AG09319 (cell line): ENCODE results near the gene ARHGAP15.

Source experiments
- DNase-seq: peaks from one replicate; pipeline ENCODE4 v3.0.0-alpha.2; 2010; ENCODE audit warnings: low read depth; ENCODE audit errors: extremely low read depth
- TF ChIP-seq, protein P1 (sequence below): IDR thresholded peaks from 2 replicates; pipeline ENCODE4 v1.5.1; 2011; ENCODE audit warnings: low read depth, mild to moderate bottlenecking, inconsistent platforms, low read length, moderate library complexity

Gene ARHGAP15

DNA sequence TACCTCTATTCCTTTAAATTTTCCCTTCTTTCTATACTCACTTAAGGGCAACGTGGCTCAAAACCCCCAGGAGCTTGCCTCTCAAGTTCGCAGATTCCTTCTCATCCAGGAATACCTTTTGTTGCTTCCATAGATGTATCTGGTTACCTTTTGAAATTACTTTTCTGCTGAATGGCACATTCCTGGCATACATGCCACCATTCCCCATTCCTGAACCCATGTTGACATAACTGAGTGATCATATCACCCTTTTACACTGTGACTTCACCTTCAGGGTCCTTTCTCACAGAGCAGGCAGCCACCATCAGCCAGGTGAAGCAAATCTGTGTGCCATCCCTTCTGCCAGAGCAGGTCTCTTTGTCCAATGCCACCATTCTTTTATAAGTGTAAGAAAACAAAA is 615.8 kb downstream of the ARHGAP15 start:
- no peak for DNase-seq
- TF ChIP-seq, protein P1, sequence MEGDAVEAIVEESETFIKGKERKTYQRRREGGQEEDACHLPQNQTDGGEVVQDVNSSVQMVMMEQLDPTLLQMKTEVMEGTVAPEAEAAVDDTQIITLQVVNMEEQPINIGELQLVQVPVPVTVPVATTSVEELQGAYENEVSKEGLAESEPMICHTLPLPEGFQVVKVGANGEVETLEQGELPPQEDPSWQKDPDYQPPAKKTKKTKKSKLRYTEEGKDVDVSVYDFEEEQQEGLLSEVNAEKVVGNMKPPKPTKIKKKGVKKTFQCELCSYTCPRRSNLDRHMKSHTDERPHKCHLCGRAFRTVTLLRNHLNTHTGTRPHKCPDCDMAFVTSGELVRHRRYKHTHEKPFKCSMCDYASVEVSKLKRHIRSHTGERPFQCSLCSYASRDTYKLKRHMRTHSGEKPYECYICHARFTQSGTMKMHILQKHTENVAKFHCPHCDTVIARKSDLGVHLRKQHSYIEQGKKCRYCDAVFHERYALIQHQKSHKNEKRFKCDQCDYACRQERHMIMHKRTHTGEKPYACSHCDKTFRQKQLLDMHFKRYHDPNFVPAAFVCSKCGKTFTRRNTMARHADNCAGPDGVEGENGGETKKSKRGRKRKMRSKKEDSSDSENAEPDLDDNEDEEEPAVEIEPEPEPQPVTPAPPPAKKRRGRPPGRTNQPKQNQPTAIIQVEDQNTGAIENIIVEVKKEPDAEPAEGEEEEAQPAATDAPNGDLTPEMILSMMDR, result no peak

DNA sequence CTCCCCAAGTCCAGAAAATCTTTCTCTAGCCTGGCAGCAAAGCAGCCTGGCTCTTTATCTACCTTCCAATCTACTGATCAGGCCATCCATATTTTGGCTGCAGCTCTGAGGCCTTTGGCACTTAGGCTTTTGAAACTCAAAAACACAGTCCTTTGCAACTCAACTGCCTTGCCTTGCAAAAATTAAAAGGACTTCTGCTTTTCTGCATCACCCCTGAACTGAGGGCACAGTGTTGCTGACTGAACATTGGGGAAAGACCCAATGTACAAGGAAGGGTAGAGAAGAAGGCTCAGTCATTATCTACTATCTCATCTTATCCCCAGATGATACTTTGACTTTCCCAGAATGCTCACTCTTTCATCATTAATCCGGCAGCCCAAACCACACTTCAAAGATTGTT is 625.5 kb downstream of the ARHGAP15 start:
- TF ChIP-seq, protein P1, result no peak
- DNase-seq, result no peak

DNA sequence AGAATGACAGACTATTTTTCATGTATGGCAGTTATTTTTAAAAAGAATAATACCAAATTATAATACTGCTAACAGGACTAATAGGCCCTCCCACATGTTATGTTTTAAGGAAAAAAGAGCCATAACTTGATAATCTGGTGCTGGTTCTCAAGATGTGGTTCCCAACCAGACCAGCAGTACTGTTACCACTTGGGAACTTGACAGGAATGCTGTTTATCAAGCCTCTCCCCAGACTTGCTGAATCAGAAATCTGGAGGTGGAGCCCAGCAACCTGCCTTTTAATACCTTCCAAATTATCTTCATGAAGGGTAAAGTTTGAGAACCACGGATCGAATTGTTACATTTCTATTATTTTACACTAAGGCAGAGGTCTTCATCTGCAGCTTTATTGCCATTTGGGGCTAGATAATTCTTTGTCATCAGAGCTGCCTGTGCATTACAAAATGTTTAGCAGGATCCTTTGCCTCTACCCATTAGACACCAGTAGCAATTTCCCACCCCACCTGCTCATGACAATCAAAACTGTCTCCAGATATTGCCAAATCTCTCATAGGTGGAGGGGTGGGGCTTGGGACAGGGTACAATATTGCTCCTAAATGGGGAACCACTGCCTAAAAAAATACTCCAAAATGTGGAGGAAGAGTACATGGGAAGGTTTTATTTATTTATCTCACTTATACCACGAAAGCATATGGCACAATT is 629.6 kb downstream of the ARHGAP15 start:
- TF ChIP-seq, protein P1, result no peak
- no peak for DNase-seq

DNA sequence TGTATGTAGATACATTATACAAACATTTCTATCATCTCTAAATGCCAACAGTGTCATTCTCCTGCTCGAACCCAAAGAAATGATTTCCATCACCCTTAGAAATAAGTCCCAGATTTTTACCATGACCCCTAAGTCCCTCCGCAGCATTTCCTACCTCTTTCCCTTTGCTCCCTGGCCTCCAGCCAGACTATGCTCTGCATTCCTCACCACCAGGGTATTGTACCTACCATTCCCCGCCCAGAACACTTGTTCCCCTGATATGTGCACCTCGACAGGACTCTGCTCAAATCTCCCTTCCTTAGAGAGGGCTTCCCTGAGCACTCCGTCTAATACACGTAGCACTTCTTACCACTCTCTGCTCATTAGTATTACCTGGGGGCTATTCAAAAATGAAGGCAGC is 630.2 kb downstream of the ARHGAP15 start:
- DNase-seq, result no peak
- TF ChIP-seq, protein P1, result no peak

DNA sequence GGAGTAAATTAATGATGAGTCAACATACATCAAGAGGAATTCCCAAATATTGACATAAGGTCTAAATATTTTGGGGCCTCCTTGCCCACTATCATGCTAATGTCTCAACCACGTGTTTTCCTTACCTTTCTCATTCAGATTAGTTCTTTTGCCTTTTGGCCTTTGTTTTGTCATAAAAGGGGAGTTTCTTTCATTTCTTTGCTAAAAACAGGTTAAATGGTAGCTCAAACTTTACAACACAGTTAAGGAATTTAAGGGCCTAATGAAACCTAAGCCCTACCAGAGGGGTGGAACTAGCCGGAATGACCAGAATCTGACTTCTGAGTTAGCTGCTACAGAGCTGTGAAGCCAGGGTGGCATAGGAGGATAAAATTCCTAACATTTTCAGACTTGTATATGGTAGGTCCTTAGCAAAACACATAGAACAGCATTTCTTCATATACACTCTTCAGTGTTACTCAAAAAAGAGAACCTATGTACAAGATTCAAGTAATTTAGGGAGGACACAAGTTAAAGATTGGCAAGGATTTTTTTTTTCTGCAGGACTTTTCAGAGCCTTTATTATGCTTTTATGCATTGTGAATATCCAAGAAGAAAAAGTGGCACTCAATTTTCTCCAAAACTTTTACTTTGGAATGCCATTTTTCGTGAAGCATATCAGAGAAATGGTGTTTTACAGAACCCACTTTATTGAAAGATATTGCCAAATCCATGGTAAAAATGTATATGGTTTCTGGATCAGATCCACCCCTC is 633.1 kb downstream of the ARHGAP15 start:
- TF ChIP-seq, protein P1, result no peak
- DNase-seq, result no peak

DNA sequence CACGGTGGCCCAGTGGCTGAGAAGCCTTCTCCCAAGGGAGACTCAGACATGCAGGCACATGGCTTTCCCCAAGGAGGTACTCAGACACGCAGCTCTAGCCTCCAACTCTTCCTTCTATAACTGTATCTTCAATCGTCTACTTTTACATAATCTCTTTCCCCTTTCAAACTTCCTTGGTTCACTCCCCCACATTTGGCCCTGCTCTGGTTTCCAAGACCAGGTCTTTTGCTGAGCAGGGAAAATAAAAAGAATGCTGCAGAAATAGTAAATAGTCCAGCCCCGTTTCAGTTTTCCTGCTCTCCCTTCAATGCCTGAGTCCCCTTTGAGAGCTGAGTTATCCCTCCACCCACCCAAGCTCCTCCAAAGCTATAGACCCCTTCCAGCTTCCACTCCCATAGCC is 635.0 kb downstream of the ARHGAP15 start:
- TF ChIP-seq, protein P1, result no peak
- DNase-seq, result no peak

DNA sequence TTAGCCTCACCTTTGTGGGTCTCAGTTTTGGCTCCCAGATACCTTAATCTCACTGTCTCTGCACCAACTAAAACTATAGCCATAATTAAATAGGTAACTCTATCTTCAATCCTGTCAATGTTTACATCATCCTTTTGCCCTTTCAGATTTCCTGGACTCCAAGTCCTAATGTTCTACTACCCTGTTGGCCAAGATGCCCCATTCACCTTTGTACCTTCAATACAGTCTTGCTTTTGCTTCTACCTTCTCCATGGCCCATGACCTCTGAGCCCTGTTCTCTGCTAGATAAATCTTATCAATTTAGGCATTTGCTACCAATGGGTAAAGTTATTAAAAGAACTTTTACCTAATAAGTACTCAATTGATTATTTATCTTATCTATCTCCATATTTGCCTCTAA is 635.5 kb downstream of the ARHGAP15 start:
- DNase-seq, result no peak
- TF ChIP-seq, protein P1, result no peak
